ENCODE data around the gene CADM2. TPM values are rescaled to one million over a fixed set of nuclear protein-coding genes. Genes with fewer than 3 reads are reported as not detected.

Gene CADM2
- total RNA-seq, 1 experiment from 2014 or later: not detected

- no peaks in the 10 kb centered on the region for H3K36me3 Mint-ChIP-seq (ENCODE audit: insufficient read depth, unreplicated experiment)
- no peak overlapping the region for H3K27ac Mint-ChIP-seq (ENCODE audit: low read depth, unreplicated experiment)
- no peak for DNase-seq (ENCODE audit: unreplicated experiment)
- POLR2A ChIA-PET: no interaction called here
- no peak for TF ChIP-seq CTCF (IDR thresholded peaks at IDR 0.05; ENCODE audit: unreplicated experiment)
- H3K27me3 Mint-ChIP-seq (ENCODE audit: insufficient read depth, unreplicated experiment): peaks cover 25% of the 10 kb centered on the region
- no peaks in the 10 kb centered on the region for H3K4me1 Mint-ChIP-seq (ENCODE audit: insufficient read depth, unreplicated experiment)
- no peak overlapping the region for H3K4me3 Mint-ChIP-seq (ENCODE audit: unreplicated experiment)
- intact Hi-C loops (cut with micrococcal nuclease): loop anchor here (1.0 to 10.0 kb wide), 4 partner anchors 214 to 1029 kb away; no protein-coding TSS in a partner anchor
- CTCF ChIA-PET: interaction anchor here (0.7 to 1.0 kb wide), 4 partner anchors 20 to 1030 kb away, joined by 3 to 5 read pairs (median 4); no protein-coding TSS in a partner anchor
- no peaks in the 10 kb centered on the region for H3K9me3 Mint-ChIP-seq (ENCODE audit: unreplicated experiment)
- no TSS peak for BruUV-seq (replicated peaks)
These were observed 618.0 kb downstream of the CADM2 start for GRCh38 chr3:85576697-85577200.

GRCh38 chr3:85584779-85585356 lies 626.1 kb downstream of the CADM2 start:
- Mint-ChIP-seq H3K9me3 (ENCODE audit: unreplicated experiment) (no peaks in the 10 kb centered on the region), H3K4me3 (ENCODE audit: unreplicated experiment) (no peak overlapping the region), H3K27me3 (ENCODE audit: insufficient read depth, unreplicated experiment) (peaks cover 80% of the 10 kb centered on the region), H3K27ac (ENCODE audit: low read depth, unreplicated experiment) (no peak overlapping the region), H3K36me3 (ENCODE audit: insufficient read depth, unreplicated experiment) (no peaks in the 10 kb centered on the region), H3K4me1 (ENCODE audit: insufficient read depth, unreplicated experiment) (no peaks in the 10 kb centered on the region)
- ChIA-PET POLR2A (no interaction called here), CTCF (no interaction called here)
- no TSS peak for BruUV-seq (replicated peaks)
- intact Hi-C loops (cut with micrococcal nuclease): no loop called here
- TF ChIP-seq CTCF (IDR thresholded peaks at IDR 0.05; ENCODE audit: unreplicated experiment): no peak
- DNase-seq (ENCODE audit: unreplicated experiment): no peak

GRCh38 chr3:85586018-85586417 lies 627.2 kb downstream of the CADM2 start:
- ChIA-PET CTCF (no interaction called here), POLR2A (no interaction called here)
- no peaks in the 10 kb centered on the region for H3K9me3 Mint-ChIP-seq (ENCODE audit: unreplicated experiment)
- no peaks in the 10 kb centered on the region for H3K36me3 Mint-ChIP-seq (ENCODE audit: insufficient read depth, unreplicated experiment)
- TF ChIP-seq CTCF (IDR thresholded peaks at IDR 0.05; ENCODE audit: unreplicated experiment): no peak
- no peak overlapping the region for H3K27ac Mint-ChIP-seq (ENCODE audit: low read depth, unreplicated experiment)
- intact Hi-C loops (cut with micrococcal nuclease): no loop called here
- H3K4me1 Mint-ChIP-seq (ENCODE audit: insufficient read depth, unreplicated experiment): no peaks in the 10 kb centered on the region
- no peak overlapping the region for H3K4me3 Mint-ChIP-seq (ENCODE audit: unreplicated experiment)
- no TSS peak for BruUV-seq (replicated peaks)
- DNase-seq (ENCODE audit: unreplicated experiment): no peak
- H3K27me3 Mint-ChIP-seq (ENCODE audit: insufficient read depth, unreplicated experiment): peaks cover 86% of the 10 kb centered on the region

- H3K4me3 Mint-ChIP-seq (ENCODE audit: unreplicated experiment): no peak overlapping the region
- no TSS peak for BruUV-seq (replicated peaks)
- POLR2A ChIA-PET: no interaction called here
- H3K9me3 Mint-ChIP-seq (ENCODE audit: unreplicated experiment): no peaks in the 10 kb centered on the region
- TF ChIP-seq CTCF (IDR thresholded peaks at IDR 0.05; ENCODE audit: unreplicated experiment): no peak
- no peaks in the 10 kb centered on the region for H3K36me3 Mint-ChIP-seq (ENCODE audit: insufficient read depth, unreplicated experiment)
- H3K27ac Mint-ChIP-seq (ENCODE audit: low read depth, unreplicated experiment): no peak overlapping the region
- intact Hi-C loops (cut with micrococcal nuclease): no loop called here
- CTCF ChIA-PET: no interaction called here
- peaks cover 95% of the 10 kb centered on the region for H3K27me3 Mint-ChIP-seq (ENCODE audit: insufficient read depth, unreplicated experiment)
- H3K4me1 Mint-ChIP-seq (ENCODE audit: insufficient read depth, unreplicated experiment): no peaks in the 10 kb centered on the region
- DNase-seq (ENCODE audit: unreplicated experiment): no peak
These were observed 630.4 kb downstream of the CADM2 start for GRCh38 chr3:85589145-85589544.

Data from MCF 10A (cell line).